ENCODE data around the gene RPS21. TPM values are rescaled to one million over a fixed set of nuclear protein-coding genes. Genes with fewer than 3 reads are reported as not detected.

RPS21 gene
- total RNA-seq, 1 experiment from 2014 or later: 2,488 TPM

DNA sequence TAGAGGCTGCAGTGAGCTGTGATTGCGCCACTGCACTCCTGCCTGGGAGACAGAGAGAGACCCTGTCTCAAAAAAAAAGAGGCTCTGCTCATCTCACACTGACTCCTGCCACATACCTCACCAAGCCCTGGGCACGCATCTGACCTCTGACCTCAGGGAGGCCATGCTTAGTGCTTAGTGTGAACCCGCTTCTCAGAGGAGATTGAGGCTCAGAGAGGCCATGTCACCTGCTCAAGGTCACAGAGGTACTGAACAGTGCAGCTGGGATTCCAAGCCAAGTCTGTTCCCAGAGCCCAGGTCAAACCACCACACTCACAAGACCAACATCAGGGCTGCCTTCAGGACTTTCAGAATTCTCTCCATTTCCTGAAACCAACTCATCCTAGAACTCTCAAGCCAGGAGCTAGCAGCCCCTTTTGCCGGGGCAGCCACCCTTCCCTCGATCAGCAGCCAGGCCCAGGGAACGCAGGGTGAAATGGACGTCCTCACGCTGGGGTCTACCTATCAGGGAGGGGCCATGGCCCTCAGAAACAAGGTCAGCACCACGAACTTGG is 17.3 kb downstream of the RPS21 start:
- BruUV-seq (replicated peaks): no TSS peak
- Histone ChIP-seq H3K4me2 (ENCODE audit: low read length) (no peak overlapping the region), H3K36me3 (ENCODE audit: control insufficient read depth in 1 of 2, insufficient read depth in 2 of 2, low read length in 2 of 2) (no peaks in the 10 kb centered on the region), H3K9ac (ENCODE audit: low read length) (no peak overlapping the region), H3K27me3 (ENCODE audit: insufficient read depth, low read length) (no peaks in the 10 kb centered on the region), H3K9me3 (ENCODE audit: control insufficient read depth in 1 of 2, insufficient read depth in 1 of 2, low read depth in 1 of 2, low read length in 2 of 2) (no peaks in the 10 kb centered on the region), H3K4me1 (ENCODE audit: control insufficient read depth in 1 of 2, insufficient read depth in 2 of 2, low read length in 2 of 2) (peaks cover 14 to 25% of the 10 kb centered on the region in 2 experiments; a peak in 3 of 4 replicates), H3K4me3 (replicated peaks in 1 of 2; ENCODE audit: low read depth in 1 of 2, low read length in 2 of 2) (no peak overlapping the region), H2AFZ (ENCODE audit: low read depth, low read length, poor library complexity, severe bottlenecking) (no peak overlapping the region), H3K27ac (ENCODE audit: low read depth, low read length) (no peak overlapping the region), H3K9me2 (ENCODE audit: insufficient read depth) (no peaks in the 10 kb centered on the region), H3K79me2 (ENCODE audit: insufficient read depth, low read length) (peaks cover 16% of the 10 kb centered on the region), H4K20me1 (ENCODE audit: insufficient read depth) (no peaks in the 10 kb centered on the region)
- TF ChIP-seq JUND (IDR thresholded peaks at IDR 0.05) (no peak), ELF1 (IDR thresholded peaks at IDR 0.05; ENCODE audit: borderline replicate concordance, low read depth) (no peak), RAD21 (IDR thresholded peaks at IDR 0.05; ENCODE audit: low read depth) (no peak), SP1 (IDR thresholded peaks at IDR 0.05; ENCODE audit: low read depth) (no peak), SRF (IDR thresholded peaks at IDR 0.05; ENCODE audit: low read depth) (no peak), YY1 (IDR thresholded peaks at IDR 0.05; ENCODE audit: extremely low read depth, insufficient replicate concordance, low read depth, low read length) (no peak), FOSL1 (IDR thresholded peaks at IDR 0.05; ENCODE audit: low read depth) (no peak), TCF7L2 (IDR thresholded peaks at IDR 0.05; ENCODE audit: borderline replicate concordance, extremely low read depth, insufficient read depth, insufficient read length) (no peak), POLR2A (IDR thresholded peaks at IDR 0.05; ENCODE audit: borderline replicate concordance, extremely low read depth, insufficient read depth, insufficient read length) (no peak), EZH2phosphoT487 (IDR thresholded peaks at IDR 0.05; ENCODE audit: borderline replicate concordance) (no peak), CBX3 (IDR thresholded peaks at IDR 0.05; ENCODE audit: low read depth) (no peak)
- TF ChIP-seq, protein P1, sequence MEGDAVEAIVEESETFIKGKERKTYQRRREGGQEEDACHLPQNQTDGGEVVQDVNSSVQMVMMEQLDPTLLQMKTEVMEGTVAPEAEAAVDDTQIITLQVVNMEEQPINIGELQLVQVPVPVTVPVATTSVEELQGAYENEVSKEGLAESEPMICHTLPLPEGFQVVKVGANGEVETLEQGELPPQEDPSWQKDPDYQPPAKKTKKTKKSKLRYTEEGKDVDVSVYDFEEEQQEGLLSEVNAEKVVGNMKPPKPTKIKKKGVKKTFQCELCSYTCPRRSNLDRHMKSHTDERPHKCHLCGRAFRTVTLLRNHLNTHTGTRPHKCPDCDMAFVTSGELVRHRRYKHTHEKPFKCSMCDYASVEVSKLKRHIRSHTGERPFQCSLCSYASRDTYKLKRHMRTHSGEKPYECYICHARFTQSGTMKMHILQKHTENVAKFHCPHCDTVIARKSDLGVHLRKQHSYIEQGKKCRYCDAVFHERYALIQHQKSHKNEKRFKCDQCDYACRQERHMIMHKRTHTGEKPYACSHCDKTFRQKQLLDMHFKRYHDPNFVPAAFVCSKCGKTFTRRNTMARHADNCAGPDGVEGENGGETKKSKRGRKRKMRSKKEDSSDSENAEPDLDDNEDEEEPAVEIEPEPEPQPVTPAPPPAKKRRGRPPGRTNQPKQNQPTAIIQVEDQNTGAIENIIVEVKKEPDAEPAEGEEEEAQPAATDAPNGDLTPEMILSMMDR (IDR thresholded peaks at IDR 0.05 in 2 of 3, conservative IDR thresholded peaks at IDR 0.05 in 1 of 3; ENCODE audit: borderline replicate concordance in 1 of 3, insufficient read depth in 1 of 3, low read depth in 2 of 3, low read length in 2 of 3): no peak
- TF ChIP-seq, protein P2, sequence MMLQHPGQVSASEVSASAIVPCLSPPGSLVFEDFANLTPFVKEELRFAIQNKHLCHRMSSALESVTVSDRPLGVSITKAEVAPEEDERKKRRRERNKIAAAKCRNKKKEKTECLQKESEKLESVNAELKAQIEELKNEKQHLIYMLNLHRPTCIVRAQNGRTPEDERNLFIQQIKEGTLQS (IDR thresholded peaks at IDR 0.05): no peak
- TF ChIP-seq, protein P3, sequence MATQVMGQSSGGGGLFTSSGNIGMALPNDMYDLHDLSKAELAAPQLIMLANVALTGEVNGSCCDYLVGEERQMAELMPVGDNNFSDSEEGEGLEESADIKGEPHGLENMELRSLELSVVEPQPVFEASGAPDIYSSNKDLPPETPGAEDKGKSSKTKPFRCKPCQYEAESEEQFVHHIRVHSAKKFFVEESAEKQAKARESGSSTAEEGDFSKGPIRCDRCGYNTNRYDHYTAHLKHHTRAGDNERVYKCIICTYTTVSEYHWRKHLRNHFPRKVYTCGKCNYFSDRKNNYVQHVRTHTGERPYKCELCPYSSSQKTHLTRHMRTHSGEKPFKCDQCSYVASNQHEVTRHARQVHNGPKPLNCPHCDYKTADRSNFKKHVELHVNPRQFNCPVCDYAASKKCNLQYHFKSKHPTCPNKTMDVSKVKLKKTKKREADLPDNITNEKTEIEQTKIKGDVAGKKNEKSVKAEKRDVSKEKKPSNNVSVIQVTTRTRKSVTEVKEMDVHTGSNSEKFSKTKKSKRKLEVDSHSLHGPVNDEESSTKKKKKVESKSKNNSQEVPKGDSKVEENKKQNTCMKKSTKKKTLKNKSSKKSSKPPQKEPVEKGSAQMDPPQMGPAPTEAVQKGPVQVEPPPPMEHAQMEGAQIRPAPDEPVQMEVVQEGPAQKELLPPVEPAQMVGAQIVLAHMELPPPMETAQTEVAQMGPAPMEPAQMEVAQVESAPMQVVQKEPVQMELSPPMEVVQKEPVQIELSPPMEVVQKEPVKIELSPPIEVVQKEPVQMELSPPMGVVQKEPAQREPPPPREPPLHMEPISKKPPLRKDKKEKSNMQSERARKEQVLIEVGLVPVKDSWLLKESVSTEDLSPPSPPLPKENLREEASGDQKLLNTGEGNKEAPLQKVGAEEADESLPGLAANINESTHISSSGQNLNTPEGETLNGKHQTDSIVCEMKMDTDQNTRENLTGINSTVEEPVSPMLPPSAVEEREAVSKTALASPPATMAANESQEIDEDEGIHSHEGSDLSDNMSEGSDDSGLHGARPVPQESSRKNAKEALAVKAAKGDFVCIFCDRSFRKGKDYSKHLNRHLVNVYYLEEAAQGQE (IDR thresholded peaks at IDR 0.05; ENCODE audit: low read depth): no peak
- intact Hi-C loops (cut with micrococcal nuclease): no loop called here
- RAD21 ChIA-PET (ENCODE audit: low non-redundant PET in 1 of 2, low total read pairs in 2 of 2, uncharacterized antibody in 2 of 2, unreplicated experiment in 2 of 2): no interaction called here
- CTCF ChIA-PET: no interaction called here
- POLR2A ChIA-PET: no interaction called here
- no peak for ATAC-seq
- no peak for DNase-seq (ENCODE audit: low read depth, low spot score)

All from HCT116 (cell line).